HG03342 (cell line): Measurements from ENCODE around the gene NEIL3.

Source experiments
- ATAC-seq: cut with Tn5 transposase; IDR thresholded peaks from one replicate; pipeline ENCODE4 v1.9.1; 2021; ENCODE audit warnings: mild to moderate bottlenecking, moderate library complexity; ENCODE audit not compliant: unreplicated experiment

The NEIL3 gene

GRCh38 chr4:177405508-177405907 is 95.8 kb downstream of the NEIL3 start:
- no peak for ATAC-seq

- ATAC-seq, result no peak
These were observed 98.3 kb downstream of the NEIL3 start for GRCh38 chr4:177408023-177408422.

GRCh38 chr4:177410566-177410965 is 100.9 kb downstream of the NEIL3 start:
- no peak for ATAC-seq

GRCh38 chr4:177411996-177412395 is 102.3 kb downstream of the NEIL3 start:
- no peak for ATAC-seq
